ENCODE data around the gene STAG1.

The STAG1 gene

GRCh38 chr3:136329593-136329992, 422.6 kb downstream of the STAG1 start:
- no peak for DNase-seq (ENCODE audit: low spot score)

- no peak for DNase-seq (ENCODE audit: low spot score)
Observed at GRCh38 chr3:136327671-136328070, 424.5 kb downstream of the STAG1 start.

GRCh38 chr3:136326316-136326715, 425.9 kb downstream of the STAG1 start:
- DNase-seq (ENCODE audit: low spot score) = no peak

GRCh38 chr3:136311968-136312367, 440.2 kb downstream of the STAG1 start:
- no peak for DNase-seq (ENCODE audit: low spot score)

GRCh38 chr3:136311261-136311660, 440.9 kb downstream of the STAG1 start:
- no peak for DNase-seq (ENCODE audit: low spot score)

GRCh38 chr3:136305879-136306278, 446.3 kb downstream of the STAG1 start:
- DNase-seq (ENCODE audit: low spot score) = no peak

GRCh38 chr3:136300444-136300843, 451.7 kb downstream of the STAG1 start:
- no peak for DNase-seq (ENCODE audit: low spot score)

GRCh38 chr3:136297826-136298225, 454.4 kb downstream of the STAG1 start:
- no peak for DNase-seq (ENCODE audit: low spot score)

GRCh38 chr3:136296960-136297359, 455.2 kb downstream of the STAG1 start:
- no peak for DNase-seq (ENCODE audit: low spot score)

GRCh38 chr3:136294176-136294575, 458.0 kb downstream of the STAG1 start:
- DNase-seq (ENCODE audit: low spot score) = no peak

- no peak for DNase-seq (ENCODE audit: low spot score)
Observed at GRCh38 chr3:136293279-136293678, 458.9 kb downstream of the STAG1 start.

- no peak for DNase-seq (ENCODE audit: low spot score)
Observed at GRCh38 chr3:136292500-136292899, 459.7 kb downstream of the STAG1 start.

- no peak for DNase-seq (ENCODE audit: low spot score)
Observed at GRCh38 chr3:136291302-136291701, 460.9 kb downstream of the STAG1 start.

All from CD4-positive, alpha-beta T cell treated with Interleukin-6 at 100 ng/mL for 8 hours (primary cell).